NCI-H2081 (cell line): Measurements from ENCODE around the gene TOR4A.

Source experiments
- DNase-seq, 2 experiments: peaks; one replicate each; lab custom pipeline; 2025; lab: John Stamatoyannopoulos, UW

TOR4A gene

DNA sequence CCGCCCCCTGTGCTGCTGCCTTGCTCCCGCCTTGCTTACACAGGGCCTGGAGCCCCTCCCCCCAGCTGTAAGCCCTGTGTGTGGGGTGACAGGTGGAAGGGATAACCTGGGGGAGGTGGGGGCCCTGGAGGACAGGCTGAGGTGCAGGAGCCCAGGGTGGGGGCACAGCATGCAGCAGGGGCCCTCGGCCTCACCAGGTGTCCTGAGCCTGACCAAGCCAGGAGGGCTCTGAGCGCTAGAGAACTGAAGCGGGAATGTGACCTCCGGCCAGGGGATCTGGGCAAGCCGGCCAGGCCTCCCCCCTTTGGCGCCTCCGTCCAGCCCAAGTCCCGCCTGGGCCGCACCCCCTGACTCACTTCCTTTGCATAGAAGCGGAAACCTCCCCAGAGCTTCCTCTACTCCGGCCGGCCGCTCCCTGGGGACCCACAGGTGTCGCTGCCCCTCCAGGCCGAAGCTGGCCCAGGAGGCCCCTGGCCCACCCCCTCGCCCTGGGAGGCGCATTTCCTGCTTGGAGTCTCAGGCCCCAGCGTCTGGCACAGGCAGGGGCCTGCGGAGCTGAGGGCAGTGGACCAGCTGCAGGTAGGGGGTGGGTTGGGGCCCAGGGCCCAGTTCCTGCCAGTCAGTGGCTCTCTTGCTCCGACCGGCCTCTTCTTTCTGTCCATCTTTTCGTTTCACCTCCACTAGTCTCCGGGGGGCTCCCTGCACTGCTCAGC, at the start of gene TOR4A:
TSS of gene TOR4A (plus strand) at position 398 of the 713 bp plus-strand sequence. CDS start 964 bp downstream, outside the sequence.
- DNase-seq, result no peak

GRCh38 chr9:137227853-137228505, 49.5 kb upstream of the TOR4A start:
- no peak for DNase-seq

GRCh38 chr9:137228506-137228967, 49.0 kb upstream of the TOR4A start:
- no peak for DNase-seq

DNA sequence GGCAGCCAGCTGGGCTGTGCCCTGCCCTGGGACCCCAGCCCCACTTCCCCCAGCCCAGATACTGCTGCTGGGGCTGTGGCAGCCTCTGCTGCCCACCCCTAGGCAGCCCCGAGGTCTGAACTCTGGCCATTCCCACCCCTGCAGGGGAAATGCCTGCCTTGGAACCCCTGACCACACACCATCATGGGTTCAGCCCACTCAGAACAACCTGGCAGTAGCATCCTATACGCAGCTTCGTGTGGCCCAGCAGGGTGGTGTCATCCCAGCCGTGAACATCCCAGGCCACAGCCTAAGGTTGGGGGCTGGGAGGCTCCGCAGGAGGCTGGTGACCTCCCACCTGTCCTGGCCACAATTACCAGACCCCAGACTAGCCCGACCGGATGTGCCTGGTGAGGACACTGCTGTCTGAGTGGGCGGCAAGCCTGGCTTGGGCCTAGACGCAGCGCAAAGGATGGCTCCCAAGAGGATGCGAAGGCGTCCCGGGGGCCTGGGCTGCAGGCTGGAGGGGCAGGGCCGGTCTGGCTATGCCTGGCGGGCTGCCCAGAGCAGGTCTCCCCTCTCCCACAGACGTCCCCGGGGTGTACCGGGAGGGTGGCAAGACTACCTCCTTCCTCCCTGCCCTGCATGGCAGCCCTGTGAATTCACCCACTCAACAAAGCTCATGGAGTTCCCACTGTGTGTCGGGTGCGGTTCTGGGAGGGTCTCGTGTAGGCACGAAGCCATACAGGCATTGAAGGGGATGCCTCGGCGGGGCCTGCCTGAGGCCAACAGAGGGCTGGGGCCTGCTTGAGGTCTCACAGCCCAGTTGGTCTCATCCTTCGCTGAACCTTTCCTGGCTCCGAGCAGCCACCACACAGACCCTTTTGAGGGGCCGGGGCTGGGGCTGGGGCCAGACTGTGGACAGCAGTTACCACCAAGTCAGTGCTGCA, 48.3 kb upstream of the TOR4A start:
- no peak for DNase-seq

GRCh38 chr9:137229903-137230704, 47.4 kb upstream of the TOR4A start:
- DNase-seq, result no peak

GRCh38 chr9:137230705-137231371, 46.7 kb upstream of the TOR4A start, which contains the start of gene SLC34A3:
SLC34A3 (plus strand) TSS chr9:137230901; CDS start chr9:137231703, 802 bp downstream.
- DNase-seq, result no peak

GRCh38 chr9:137231372-137232039, 46.0 kb upstream of the TOR4A start:
- DNase-seq, result no peak

DNA sequence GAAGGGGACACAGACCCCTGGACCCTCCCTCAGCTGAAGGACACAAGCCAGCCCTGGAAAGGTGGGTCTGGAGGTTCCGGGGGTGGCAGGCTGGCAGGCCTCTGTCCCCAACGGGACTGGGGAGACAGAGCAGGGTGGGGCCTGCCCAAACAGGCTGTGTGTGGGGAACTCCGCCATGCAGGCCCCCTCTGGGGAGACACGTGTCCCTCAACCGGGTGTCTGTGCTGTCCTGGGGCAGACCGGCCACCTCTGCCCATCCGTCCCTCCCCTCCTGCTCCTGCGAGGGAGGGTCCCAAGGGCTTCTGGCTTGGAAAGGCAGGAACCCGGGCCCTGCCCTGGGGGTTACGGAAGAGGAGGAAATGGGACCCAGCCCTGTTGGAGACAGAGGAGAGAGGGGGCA, 45.4 kb upstream of the TOR4A start:
- no peak for DNase-seq

- no peak for DNase-seq
These were observed 45.0 kb upstream of the TOR4A start for GRCh38 chr9:137232510-137232909.

GRCh38 chr9:137233143-137233980, 44.2 kb upstream of the TOR4A start:
- DNase-seq, result no peak

DNA sequence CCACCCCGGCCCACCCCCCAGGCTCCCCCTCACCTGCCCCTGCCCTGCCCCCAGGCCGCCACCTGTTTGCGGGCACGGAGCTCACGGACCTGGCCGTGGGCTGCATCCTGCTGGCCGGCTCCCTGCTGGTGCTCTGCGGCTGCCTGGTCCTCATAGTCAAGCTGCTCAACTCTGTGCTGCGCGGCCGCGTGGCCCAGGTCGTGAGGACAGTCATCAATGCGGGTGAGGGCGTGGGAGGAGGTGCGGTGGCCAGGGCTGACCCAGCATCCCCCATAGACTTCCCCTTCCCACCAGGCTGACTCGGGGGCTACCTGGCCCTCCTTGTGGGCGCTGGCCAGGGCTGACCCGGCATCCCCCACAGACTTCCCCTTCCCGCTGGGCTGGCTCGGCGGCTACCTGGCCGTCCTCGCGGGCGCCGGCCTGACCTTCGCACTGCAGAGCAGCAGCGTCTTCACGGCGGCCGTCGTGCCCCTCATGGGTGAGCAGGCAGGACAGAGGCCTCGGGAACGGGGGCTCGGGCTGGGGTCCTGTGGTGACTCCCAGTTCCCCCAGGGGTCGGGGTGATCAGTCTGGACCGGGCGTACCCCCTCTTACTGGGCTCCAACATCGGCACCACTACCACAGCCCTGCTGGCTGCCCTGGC, 43.4 kb upstream of the TOR4A start:
- DNase-seq, result no peak

DNA sequence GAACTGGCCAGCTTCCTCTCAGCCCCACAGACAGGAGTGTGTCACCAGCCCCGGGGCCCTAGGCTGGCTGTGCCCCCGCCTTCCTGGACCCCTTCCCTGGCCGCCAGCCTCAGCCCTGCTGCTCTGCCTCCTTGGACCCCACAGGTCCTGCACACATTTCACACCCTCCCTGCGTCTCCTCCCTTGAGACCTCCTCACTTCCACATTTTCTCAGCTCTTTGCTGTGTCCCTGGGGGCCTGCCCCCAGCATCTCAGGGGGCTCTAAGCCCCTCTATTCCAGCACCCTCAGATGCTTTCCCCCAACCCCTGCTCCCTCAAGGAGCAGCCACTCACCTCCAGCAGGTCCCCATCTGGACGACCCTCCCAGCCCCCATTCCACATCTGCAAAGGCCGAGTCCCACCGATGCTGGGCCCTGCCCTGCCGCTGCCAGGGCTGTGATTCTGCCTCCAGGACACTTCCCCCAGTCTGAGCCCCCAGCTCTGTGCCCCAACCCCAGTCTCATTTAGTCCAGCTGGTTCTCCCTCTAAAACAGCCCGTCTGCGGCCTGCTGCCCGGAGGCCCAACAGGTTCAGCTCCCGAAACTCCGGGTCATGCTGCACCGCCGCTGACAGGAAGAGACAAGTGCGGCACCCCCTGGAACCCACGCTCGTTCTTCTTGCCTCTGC, 42.6 kb upstream of the TOR4A start:
- DNase-seq, result no peak

GRCh38 chr9:137235424-137236237, 41.9 kb upstream of the TOR4A start:
- DNase-seq, result no peak

DNA sequence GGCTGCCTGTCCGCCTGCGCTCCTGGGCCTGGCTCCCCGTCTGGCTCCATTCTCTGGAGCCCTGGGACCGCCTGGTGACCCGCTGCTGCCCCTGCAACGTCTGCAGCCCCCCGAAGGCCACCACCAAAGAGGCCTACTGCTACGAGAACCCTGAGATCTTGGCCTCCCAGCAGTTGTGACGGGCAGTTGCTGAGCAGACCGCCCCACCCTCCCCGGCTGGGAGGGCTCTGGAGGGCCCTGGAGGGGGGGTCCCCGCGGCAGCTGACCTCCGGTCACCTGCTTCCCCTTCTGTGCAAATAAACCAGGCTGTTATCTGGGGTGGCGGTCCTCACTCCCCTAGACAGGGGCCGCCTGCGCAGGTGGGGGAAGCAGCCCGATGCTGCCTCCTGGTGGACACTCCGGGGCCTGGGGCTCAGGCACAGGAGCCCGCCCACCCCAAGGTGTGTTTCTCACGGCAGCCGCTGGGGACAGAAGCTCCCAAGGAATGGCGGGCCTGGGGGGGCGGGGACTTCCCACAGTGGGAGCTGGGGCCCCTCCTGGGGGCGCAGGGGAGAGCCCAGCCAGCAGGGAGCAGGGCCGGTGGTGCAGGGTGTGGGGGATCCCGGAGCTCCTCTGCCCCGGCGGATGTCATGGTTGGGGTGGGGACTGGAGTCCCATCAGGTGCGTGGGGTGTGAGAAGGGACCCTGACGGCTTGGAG, 41.1 kb upstream of the TOR4A start:
- DNase-seq, result peak; percentile 83 to 85

- DNase-seq, result peak in 1 of 2 experiments; percentile 60
These were observed 40.5 kb upstream of the TOR4A start for GRCh38 chr9:137236936-137237421.
